Right cardiac atrium (tissue), 5 donors: ENCODE data around the gene NXPE3. TPM values are rescaled to one million over a fixed set of nuclear protein-coding genes. Genes with fewer than 3 reads are reported as not detected.

Source experiments
- ATAC-seq, 2 donors: fragments of 200-7000 bp; cut with Tn5 transposase; one replicate each; pipeline versions ENCODE4 v1.8.0 to v1.9.1; 2020; ENCODE audit warnings: moderate library complexity in 2 of 2, mild to moderate bottlenecking in 1 of 2
- DNase-seq, 3 donors: peaks; one replicate each; pipeline ENCODE4 v3.0.0-alpha.2; 2020
- H3K27ac ChIP-seq: one replicate; pipeline ENCODE4 v1.5.1; 2013; ENCODE audit warnings: mild to moderate bottlenecking, low read length, control low read depth, moderate library complexity
- H3K27me3 ChIP-seq: one replicate; pipeline ENCODE4 v1.6.1; 2013; ENCODE audit not compliant: control insufficient read depth, insufficient read depth
- H3K4me1 ChIP-seq: one replicate; pipeline ENCODE4 v1.6.1; 2013; ENCODE audit warnings: low read length; ENCODE audit not compliant: control insufficient read depth, insufficient read depth
- H3K4me3 ChIP-seq: one replicate; pipeline ENCODE4 v1.5.1; 2013; ENCODE audit warnings: low read length, control low read depth
- H3K9me3 ChIP-seq: one replicate; pipeline ENCODE4 v1.6.1; 2013; ENCODE audit warnings: low read length; ENCODE audit not compliant: control insufficient read depth
- WGBS: extraction: QIAGEN DNeasy Blood & Tissue Kit; methylation state at CpG from one replicate; pipeline ENCODE4 v1.1.7; 2013; 5-methylcytosine and 5-hydroxymethylcytosine counted together
- intact Hi-C, 4 donors: fragments of 100-400 bp; cut with DNase I; formaldehyde crosslinking; loops; one replicate each; pipeline versions ENCODE4 v1.11.0 to v1.14.0; 2022 to 2023
- polyA plus RNA-seq: library from polyadenylated mRNA; stranded (reverse); fragments of 200-250 nt; gene quantifications from one replicate; pipeline ENCODE4 v1.2.3, GENCODE V29; 2013
- total RNA-seq, 4 donors: library from RNA; stranded (reverse); fragmentation: NEBNext Ultra II Directional; extraction: Animal tissue kit (Norgen Biotek cat#: 25700); gene quantifications; one replicate each; pipeline ENCODE4 v1.2.1, GENCODE V29; 2021
- donor health status: healthy with polysubstance abuse.
- donor health status: DM: no; HTN: yes; CAD: no.
- donor health status: DM: no; HTN: no; CAD: no.
- donor health status: DM: no; HTN: yes; CAD: no; lungs with severe emphysema.
- donor health status: DM: yes; HTN: yes; CAD: no.

The NXPE3 gene
- total and polyA plus RNA-seq, 5 donors, result 26.8 to 53.3 (median 46.5) TPM

GRCh38 chr3:101814835-101815234 lies 35.8 kb downstream of the NXPE3 start:
- DNase-seq (no peak), ATAC-seq (peak; percentile 41 to 69)
- Histone ChIP-seq H3K4me3 (no peak overlapping the region), H3K9me3 (no peaks in the 10 kb centered on the region), H3K4me1 (peaks cover 3% of the 10 kb centered on the region), H3K27ac (no peak overlapping the region), H3K27me3 (no peaks in the 10 kb centered on the region)
- 56% methylated on average over 3 of the region's 3 CpGs for WGBS
- intact Hi-C loops, result loop anchor here in 1 of 4 donors (5.0 kb wide), 1 partner anchor 407 kb away; no protein-coding TSS in a partner anchor

- Histone ChIP-seq H3K4me1 (peaks cover 3% of the 10 kb centered on the region), H3K4me3 (no peak overlapping the region), H3K9me3 (no peaks in the 10 kb centered on the region), H3K27ac (no peak overlapping the region), H3K27me3 (no peaks in the 10 kb centered on the region)
- intact Hi-C loops, result no loop called here
- 69% methylated on average over 4 of the region's 4 CpGs for WGBS
- ATAC-seq (no peak), DNase-seq (no peak)
These were observed 37.5 kb downstream of the NXPE3 start for GRCh38 chr3:101816215-101817149.

- no peak overlapping the region for H3K27ac ChIP-seq
- intact Hi-C loops, result no loop called here
- no peak overlapping the region for H3K4me3 ChIP-seq
- 95% methylated on average over 5 of the region's 5 CpGs for WGBS
- no peaks in the 10 kb centered on the region for H3K9me3 ChIP-seq
- DNase-seq (no peak), ATAC-seq (no peak)
- H3K4me1 ChIP-seq, result peaks cover 3% of the 10 kb centered on the region
- no peaks in the 10 kb centered on the region for H3K27me3 ChIP-seq
These were observed 39.0 kb downstream of the NXPE3 start for GRCh38 chr3:101817992-101818391.

GRCh38 chr3:101819649-101820206 lies 40.7 kb downstream of the NXPE3 start:
- no peak for DNase-seq
- Histone ChIP-seq H3K9me3 (no peaks in the 10 kb centered on the region), H3K27ac (no peak overlapping the region), H3K4me1 (peaks cover 4% of the 10 kb centered on the region), H3K27me3 (no peaks in the 10 kb centered on the region), H3K4me3 (no peak overlapping the region)
- intact Hi-C loops, result no loop called here
- ATAC-seq, result no peak
- 88% methylated on average over 2 of the region's 2 CpGs for WGBS

GRCh38 chr3:101821503-101821902 lies 42.5 kb downstream of the NXPE3 start:
- no peak overlapping the region for H3K27ac ChIP-seq
- no peaks in the 10 kb centered on the region for H3K9me3 ChIP-seq
- ATAC-seq (no peak), DNase-seq (no peak)
- H3K4me3 ChIP-seq, result no peak overlapping the region
- WGBS, result 98% methylated on average over 19 of the region's 19 CpGs
- intact Hi-C loops, result no loop called here
- H3K4me1 ChIP-seq, result peaks cover 2% of the 10 kb centered on the region
- H3K27me3 ChIP-seq, result no peaks in the 10 kb centered on the region

- WGBS, result 94% methylated on average over 5 of the region's 5 CpGs
- intact Hi-C loops, result no loop called here
- no peak for ATAC-seq
These were observed 44.5 kb downstream of the NXPE3 start for GRCh38 chr3:101823525-101823924.

GRCh38 chr3:101824702-101825101 lies 45.7 kb downstream of the NXPE3 start:
- H3K4me1 ChIP-seq, result peaks cover 2% of the 10 kb centered on the region
- DNase-seq, result no peak
- H3K4me3 ChIP-seq, result no peak overlapping the region
- no peaks in the 10 kb centered on the region for H3K9me3 ChIP-seq
- H3K27me3 ChIP-seq, result no peaks in the 10 kb centered on the region
- WGBS, result 66% methylated on average over 3 of the region's 3 CpGs
- ATAC-seq, result no peak
- H3K27ac ChIP-seq, result no peak overlapping the region
- intact Hi-C loops, result no loop called here

More at GRCh38 chr3:101823525-101823924, 44.5 kb downstream of the NXPE3 start:
- Histone ChIP-seq H3K4me3 (no peak overlapping the region), H3K9me3 (no peaks in the 10 kb centered on the region), H3K27ac (no peak overlapping the region), H3K4me1 (peaks cover 2% of the 10 kb centered on the region), H3K27me3 (no peaks in the 10 kb centered on the region)
- no peak for DNase-seq

- intact Hi-C loops, result no loop called here
- whole genome bisulfite sequencing, result 53% methylated on average over 2 of the region's 2 CpGs
These were observed 47.0 kb downstream of the NXPE3 start for GRCh38 chr3:101825904-101826445.

GRCh38 chr3:101827211-101828174 lies 48.5 kb downstream of the NXPE3 start:
- 1% methylated on average over 30 of the region's 30 CpGs for WGBS
- Histone ChIP-seq H3K4me3 (peak overlapping the region; percentile 95), H3K27ac (peak overlapping the region; percentile 98), H3K27me3 (no peaks in the 10 kb centered on the region), H3K9me3 (no peaks in the 10 kb centered on the region), H3K4me1 (peaks cover 2% of the 10 kb centered on the region)
- DNase-seq, result peak; percentile 76 to 86 (median 80)
- intact Hi-C loops, result no loop called here
- ATAC-seq, result peak; percentile 89

More at GRCh38 chr3:101825904-101826445, 47.0 kb downstream of the NXPE3 start:
- DNase-seq (no peak), ATAC-seq (no peak)
- no peak overlapping the region for H3K27ac ChIP-seq
- peaks cover 2% of the 10 kb centered on the region for H3K4me1 ChIP-seq
- no peaks in the 10 kb centered on the region for H3K9me3 ChIP-seq
- no peak overlapping the region for H3K4me3 ChIP-seq
- H3K27me3 ChIP-seq, result no peaks in the 10 kb centered on the region

- Histone ChIP-seq H3K4me1 (peaks cover 2% of the 10 kb centered on the region), H3K27me3 (no peaks in the 10 kb centered on the region), H3K27ac (no peak overlapping the region), H3K4me3 (peak overlapping the region; percentile 95), H3K9me3 (no peaks in the 10 kb centered on the region)
- 11% methylated on average over 3 of the region's 3 CpGs for WGBS
- ATAC-seq (no peak), DNase-seq (no peak)
- intact Hi-C loops, result no loop called here
These were observed 49.3 kb downstream of the NXPE3 start for GRCh38 chr3:101828276-101828675.
